ENCODE data around the gene GALNT17.

GALNT17 gene

DNA sequence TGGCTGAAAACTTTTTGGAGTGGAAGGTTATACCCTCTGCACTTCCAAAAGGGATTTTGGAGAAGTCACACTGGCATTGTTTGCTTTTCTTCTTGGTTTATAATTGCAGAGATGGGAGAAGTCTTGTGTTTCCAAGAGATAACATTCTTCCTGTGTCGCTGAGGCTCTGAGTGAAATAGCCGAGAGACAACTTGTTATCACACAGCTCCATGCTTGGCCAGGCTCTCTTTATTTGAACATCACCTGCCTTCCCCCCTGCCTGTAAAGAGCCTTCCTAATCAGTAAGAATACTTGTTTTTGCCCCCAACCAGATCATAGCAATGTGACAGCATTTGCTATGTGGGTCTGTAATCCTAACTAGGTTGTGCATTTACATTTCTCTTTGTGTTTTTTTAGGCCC, 270.7 kb downstream of the GALNT17 start:
- DNase-seq (ENCODE audit: low spot score): no peak

DNA sequence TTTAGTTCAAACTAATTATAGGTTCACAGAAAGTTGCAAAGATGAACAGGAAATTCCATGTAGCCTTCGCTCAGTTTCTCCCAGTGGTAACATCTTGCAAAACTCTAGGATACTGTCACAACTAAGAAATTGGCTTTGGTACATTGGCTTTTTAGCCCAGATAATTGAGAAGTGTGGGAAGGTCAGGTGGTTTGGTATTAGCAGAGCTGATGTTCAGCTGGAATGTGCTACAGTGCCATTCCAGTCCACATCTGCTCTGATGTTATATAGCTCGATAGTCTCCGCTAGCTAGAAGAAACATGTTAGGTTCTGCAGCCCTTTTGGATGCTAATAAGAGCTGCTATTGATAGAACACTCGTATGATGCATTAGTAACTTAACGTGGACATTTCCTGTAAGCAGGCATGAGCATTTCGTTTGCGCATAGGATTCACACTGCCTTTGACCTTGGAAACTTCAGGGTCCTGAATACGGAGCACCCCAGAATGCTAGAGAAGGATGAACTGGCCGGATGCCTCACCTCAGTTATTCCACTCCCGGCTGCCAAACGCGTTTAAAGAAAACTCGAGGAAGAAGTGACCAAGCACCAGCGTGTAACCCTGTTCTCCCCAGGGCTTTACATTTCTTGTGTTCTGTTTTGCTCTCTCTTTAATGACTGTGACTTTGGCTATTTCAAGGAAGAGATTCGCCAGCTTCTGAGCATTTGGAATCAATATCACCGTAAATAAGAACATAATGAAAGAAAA, 271.4 kb downstream of the GALNT17 start:
- DNase-seq (ENCODE audit: low spot score): no peak

DNA sequence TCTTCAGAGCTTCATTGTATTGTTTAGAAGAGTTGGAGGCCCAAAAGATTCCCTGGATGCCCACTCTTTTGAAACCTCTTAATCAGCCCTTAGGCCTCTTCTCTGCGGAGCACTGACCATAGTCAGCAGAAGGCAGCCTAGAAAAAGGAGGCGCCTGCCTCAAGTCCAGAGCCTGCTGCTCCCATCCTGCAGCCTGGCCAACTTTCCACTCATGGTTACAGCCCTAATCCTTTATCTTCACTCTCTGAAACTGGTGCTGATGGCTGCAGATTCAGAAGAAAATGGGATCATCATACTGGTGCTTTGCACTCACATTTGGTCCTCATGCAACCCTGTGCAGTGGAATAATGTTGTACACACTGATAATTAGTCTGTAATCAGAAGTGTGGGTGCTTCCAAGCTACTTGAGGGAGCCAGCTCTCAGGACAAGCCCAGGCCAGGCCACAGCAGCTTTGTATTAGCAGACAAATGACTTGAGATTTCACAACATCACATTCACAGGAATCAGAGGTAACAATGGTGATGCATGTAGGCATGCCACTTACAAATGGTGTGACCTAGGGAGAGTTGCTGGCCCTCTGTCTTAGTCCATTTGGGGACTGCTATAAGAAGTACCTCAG, 272.9 kb downstream of the GALNT17 start:
- no peak for DNase-seq (ENCODE audit: low spot score)

DNA sequence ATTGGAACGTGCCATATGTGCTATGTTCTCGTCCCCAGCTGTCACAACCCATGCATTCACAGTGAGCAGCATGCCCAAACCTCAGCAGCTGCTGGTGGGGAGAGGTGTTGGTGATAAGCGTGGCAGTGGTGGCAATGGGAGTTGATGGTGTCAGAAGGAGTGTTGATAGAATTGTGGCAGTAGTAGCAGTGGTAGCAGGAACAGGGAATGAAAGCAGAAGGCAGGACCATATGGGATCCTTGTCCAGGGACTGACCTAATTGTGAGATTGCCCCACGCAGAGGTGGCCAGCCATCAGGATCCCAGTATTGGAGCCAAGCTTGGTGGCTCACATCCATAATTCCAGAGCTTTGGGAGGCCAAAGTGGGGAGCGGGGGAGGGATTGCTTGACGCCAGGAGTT, 276.3 kb downstream of the GALNT17 start:
- no peak for DNase-seq (ENCODE audit: low spot score)

DNA sequence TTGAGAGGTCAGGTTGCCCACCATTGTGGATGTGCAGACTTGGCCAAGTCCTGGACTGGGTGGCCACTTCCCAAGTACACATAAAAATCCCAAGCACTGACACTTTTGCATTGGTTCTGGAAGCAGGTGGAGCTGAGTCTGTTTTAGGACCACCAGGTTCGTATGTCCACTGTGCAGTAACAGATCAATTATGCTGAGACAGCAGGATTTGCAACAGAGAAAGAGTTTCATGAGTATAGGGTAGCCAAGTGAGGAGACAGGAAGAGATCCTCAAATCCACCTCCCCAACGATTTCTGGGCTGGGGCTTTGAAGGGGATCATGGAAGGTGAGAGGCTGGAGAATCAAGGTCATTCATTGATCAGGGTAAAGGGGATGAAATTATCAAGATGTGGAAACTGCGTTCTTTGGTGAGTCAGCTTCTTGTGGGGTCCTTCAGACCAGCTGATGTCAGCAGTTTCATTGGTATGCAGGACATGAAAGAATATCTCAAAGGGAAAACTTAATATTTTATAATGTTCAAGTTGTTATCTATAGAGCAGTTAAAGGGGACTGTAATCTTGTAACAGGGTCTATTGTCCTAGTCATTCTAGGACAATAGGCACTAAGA, 277.7 kb downstream of the GALNT17 start:
- no peak for DNase-seq (ENCODE audit: low spot score)

DNA sequence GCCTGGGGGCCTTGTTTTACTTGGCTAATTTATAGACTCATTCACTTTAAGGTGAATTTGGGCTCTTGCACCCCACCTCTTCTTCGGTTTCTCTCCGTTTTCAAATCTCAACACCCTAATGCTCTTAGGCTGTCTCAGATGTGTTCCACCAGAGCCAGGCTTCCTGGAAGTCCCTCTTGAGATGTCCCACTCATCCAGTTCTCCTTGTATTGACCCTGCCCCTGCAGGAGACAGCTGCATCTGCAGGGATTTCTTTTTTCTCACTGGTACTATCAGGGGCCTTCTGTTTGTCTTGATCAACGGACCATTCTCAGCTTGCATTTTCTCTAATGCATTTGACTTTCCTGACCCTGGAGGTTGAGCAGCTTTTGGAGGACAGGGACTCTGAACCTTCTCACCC, 279.5 kb downstream of the GALNT17 start:
- no peak for DNase-seq (ENCODE audit: low spot score)

DNA sequence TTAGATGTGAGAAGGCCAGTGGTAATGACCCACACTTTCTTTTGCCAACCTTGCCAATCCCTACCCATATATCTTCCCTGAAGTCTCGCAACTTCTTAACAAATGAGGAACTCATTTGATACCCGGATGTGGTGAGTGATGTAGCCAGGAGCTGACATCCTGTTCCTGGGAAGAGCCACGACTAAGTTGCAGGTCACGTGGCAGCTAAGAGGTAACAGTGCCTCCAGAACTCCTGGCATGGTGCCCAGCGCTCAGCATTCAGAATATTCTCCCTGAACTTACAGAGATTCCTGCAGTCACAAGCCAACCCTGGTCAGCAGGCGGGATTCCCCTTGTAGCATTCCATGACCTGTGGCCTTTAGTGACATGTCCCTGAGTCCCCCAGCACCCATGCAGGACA, 282.5 kb downstream of the GALNT17 start:
- no peak for DNase-seq (ENCODE audit: low spot score)

DNA sequence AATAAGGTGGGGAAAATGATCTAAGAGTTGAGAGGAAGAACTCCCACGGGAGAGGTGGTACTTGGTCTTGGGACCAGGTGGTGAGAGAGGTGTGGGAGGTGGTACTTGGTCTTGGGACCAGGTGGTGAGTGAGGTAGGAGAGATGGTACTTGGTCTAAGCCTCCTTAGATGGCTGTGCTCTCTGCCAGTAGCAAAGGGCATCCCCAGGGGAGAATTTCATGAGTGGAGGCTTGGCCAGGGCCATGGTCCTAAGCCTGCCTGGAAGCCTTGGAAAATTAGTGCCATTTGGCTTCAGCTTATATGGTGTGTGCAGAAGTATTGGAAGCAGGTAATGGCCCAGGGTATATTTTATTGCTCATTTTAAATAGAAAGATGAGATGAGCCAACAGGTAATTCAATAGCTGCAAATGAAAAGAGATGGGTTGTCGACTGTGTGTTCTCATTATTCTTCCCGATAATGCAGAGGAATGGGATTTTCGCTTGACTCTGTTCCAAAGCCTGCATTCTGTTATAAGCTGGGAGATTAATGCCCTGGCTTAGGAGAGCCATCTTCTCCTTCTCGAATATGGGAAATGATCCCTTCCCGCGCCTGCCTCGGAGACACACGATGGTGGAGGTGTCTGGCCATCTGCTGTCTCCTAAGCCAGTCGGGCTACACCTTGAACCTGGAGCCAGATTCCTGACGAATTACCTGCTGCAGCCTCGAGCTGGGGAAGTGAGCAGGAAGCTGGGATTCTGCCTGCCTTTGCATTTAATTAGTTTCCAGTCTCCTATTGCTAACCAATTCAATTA, 287.8 kb downstream of the GALNT17 start:
- DNase-seq (ENCODE audit: low spot score): no peak

DNA sequence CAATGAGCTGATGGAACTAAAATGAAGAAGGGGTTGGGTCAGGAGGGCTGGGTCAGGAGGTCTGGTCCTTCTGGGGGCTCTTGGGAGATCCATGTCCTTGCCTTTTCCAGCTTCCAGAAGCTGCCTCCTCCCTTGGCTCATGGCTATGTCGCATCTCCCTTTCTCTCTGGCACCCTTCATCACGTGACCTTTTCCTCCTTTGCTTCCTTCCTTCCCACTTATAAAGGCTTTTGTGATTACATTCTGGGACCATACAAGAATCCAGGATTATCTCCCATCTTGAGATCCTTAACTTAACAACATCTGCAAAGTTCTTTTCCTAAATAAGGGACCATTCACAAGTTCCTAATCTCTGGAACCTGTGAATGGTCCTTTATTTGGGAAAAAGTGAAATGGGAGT, 290.2 kb downstream of the GALNT17 start:
- no peak for DNase-seq (ENCODE audit: low spot score)

DNA sequence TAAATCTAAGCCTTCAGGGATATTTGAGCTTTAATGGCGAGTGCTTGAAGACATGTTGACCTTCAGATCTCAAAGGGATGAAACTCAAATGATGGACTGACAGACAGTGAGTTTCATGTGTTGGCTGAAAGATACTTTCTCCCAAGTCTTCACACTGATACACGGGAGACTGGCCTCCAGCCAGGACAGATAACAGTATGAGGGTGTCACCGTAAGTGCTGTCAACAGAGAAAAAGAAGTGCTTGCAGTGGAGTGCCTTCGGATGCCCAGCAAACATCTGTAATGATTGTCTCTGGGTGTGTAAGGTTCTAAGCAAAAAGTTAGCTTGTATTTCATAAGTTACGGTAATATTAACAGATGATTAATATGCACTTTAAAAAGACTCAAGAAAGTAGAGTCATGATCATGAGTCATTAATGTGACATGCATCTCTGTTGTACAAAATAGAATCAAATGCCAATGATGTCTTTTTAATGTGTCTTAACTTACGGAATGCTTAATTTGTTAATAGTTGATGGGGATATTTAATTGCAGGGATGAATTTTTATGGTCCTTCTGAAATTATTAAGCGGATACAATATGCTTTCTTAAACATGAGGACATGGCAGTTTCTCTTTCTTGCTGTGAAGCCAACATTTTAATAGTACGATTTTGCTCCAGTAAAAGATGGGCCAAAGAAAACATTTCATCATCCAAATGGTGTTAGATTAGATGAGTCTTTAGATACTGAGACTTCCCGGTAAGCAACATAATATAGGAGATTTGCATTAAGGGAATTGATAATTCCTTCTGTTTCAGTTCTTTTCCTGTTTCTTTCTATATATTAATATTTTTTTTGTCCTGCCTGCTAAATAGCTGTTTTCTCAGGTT, 292.5 kb downstream of the GALNT17 start:
- no peak for DNase-seq (ENCODE audit: low spot score)

DNA sequence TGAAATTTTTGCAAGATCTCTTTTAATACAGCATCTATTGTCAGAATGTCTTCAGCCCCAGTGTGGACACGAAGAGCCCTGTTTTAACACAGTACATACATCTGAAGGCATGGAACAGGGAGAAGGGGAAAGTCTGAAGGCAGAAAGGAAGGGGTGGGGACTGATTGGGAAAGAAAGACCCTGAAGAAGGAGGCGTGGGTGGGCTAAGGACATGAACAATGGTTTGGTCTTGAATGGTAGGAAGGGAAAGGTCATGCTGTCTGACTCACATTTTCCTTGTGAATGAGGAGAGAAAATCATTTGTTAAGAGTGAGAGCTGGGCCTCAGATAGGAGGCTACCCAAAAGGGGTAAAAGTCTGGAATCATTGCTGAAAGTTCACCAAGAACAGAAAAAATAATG, 297.1 kb downstream of the GALNT17 start:
- no peak for DNase-seq (ENCODE audit: low spot score)

DNA sequence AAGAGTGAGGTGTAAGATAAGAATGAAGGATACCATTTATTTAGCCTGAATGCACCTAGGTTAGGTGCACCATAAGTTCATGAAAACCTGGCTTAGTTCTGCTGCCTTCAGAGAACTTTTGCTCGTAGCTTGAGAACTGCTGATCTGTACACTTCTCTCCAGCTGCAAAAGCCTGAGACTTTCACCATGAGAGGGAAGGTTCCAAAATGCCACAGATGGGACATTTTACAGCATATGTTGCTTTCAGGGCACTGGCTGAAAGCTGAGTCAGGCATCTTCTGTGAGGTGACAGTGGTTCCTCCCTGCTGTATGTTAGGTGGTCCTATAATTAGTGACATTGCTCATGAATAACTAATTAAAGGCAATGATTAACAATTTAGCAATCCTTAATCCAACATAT, 298.3 kb downstream of the GALNT17 start:
- DNase-seq (ENCODE audit: low spot score): no peak

DNA sequence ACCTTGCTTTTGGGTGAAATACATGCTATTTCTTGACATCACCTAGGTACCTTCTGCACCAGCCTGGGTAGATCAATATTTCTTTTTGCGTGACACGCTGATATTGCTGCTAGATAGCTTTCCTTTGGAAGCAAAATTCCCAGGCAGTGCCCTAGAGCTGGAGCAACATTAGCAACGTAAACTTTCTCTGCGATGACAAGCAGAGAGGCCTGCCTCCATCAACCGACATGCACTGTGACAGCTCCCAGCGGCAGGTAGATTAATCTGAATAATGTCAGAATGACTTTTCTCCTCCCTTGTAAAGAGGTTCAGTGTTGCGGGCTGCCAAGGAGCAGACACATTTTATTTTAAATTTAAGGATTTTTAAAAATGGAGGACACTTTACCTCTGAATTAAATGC, 307.4 kb downstream of the GALNT17 start:
- no peak for DNase-seq (ENCODE audit: low spot score)

DNA sequence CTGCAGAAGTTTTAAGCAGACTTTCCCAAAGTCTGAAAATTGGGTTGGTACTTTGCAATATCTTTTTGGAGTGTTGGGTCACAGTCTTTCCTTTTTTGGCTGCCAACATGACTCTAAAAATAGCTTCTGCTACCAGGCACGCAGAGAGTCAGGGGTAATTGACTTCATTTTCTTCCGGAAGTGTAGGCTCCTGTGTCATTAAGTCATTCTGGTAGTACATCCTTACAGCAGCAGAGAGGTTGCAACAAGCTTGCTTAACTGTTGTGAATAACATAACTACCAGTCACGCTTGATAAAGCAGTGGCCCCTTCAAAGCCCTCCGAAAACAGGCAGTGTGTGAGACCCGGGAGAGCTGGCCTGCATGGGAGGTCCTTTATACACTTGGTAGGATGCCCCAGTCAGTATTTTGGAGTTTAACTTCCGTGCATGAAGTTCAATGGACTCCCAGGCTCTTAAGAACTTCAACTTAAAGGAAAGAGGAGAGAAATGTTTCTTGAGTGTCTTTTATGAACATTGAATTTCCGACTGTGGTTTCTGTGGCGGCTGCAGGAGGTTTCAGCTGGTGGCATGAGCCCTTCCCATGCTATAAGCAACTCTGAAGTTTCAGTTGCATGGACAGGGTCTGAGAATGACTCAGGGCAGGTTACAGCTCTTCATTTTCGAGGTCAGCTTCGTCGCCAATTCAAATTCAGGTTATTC, 310.7 kb downstream of the GALNT17 start:
- no peak for DNase-seq (ENCODE audit: low spot score)

DNA sequence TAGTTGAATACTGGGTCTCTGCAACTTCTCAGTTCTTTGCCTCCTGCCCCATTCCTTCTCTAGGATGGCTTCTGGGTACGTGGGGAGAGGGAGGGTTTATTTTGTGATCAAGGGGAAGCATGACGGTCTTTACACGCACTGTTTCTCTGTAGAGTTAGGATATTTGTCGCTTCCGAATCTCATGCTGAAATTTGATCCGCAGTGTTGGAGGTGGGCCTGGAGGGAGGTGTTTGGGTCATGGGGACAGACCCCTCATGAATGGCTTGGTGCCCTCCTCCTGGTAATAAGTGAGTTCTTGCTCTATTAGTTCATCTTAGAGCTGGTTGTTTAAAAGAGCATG, 311.2 kb downstream of the GALNT17 start:
- no peak for DNase-seq (ENCODE audit: low spot score)

DNA sequence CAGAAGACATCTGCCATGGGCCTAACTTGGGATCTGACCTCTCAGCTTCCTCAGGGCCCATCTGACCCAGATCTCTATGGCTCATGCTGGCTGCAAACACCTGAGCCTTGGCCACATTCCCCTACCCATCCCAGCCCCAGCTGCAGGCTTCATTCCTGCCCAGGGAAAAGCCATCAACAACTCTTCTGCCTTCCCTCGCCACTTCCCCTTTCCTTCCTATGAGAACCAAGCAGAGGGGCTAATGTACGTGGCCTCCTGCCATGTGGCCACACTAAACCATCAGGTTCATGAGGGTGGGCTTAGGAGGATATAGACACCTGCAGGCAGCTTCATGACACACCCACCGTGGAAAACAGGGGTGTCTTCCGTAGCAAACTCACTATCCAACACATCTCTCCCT, 312.2 kb downstream of the GALNT17 start:
- no peak for DNase-seq (ENCODE audit: low spot score)

DNA sequence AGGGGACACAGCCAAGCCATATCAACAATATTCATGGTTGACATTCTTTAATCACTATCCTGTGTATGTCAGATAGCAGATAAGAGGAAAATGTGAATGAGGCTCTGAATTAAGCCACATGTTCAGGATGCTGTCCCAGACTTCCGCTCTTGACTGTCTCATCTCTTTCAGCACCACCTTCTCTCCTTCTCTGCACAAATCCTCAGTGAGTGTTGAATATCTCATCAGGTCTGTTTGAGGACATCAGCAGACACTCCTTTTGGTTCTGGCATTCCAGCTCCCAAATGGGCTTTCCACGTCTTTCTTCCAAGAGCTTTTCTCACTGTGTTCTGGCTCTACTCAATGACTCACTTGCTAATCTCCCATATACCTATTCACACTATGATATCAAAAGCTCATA, 321.7 kb downstream of the GALNT17 start:
- no peak for DNase-seq (ENCODE audit: low spot score)

DNA sequence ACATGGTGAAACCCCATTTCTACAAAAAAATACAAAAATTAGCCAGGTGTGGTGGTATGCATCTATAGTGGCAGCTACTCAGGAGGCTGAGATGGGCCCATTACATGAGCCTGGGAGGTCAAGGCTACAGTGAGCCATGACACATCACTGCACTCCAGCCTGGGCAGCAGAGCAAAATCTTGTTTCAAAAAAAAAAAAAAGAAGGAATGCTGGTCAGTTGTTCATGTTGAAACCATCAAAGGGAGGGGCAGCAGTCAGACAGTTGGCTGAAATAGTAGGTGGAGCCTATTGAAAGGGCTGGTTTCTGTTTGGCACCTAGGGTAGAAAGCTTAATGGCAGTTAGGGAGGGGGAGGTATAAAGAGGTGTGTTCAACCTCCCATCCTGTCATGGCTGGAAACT, 323.0 kb downstream of the GALNT17 start:
- no peak for DNase-seq (ENCODE audit: low spot score)

DNA sequence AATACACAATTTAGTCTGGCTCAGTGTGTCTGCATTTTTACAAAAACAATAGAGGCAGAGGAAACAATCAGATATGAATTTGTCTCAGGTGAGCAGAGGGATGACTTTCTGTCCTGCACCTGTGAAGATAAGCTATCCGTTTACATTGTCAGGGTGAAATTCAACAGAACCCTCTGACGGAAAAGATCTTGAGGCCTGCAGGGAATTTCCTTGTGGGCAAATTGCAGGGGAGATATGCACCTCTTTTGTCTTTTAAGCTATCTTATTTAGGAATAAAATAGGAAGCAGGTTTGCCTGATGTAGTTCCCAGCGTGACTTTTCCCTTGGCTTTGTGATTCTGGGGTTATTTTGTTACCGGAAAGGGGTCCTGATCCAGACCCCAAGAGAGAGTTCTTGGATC, 325.1 kb downstream of the GALNT17 start:
- DNase-seq (ENCODE audit: low spot score): no peak

DNA sequence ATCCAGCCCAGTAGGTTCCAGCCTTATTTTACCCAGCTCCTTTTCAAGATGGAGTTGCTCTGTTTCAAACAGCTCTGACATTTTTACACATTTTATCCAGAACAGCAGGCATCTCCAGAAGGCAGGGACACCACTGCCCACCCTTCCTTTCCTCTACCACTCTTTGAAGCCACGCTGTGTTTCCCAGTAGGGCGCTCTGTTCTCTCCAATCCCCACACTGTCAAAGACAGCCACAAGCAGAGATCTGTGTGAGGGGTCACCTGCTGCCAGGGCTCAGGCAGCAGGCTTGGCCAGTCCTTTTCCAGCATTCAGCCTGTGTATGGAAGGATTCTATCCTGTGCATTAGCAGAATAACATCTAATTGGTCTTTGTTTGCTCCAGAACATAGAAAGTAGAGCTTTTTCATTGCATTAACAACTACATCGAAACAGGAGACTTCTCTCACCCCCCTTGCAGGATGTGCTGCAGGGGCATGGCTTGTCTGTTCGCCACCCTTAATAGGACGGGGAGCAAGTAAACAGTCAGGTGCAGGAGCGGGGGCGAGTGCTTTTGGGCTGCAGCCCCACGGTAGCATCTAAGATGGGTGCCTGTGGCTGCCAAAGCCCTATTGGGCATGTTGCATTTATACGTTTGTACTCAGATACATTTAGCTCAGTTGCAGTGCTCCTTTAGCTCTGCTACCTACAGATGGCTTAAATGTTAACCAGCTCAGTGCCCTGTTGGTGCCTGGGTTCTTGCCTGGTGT, 326.1 kb downstream of the GALNT17 start:
- no peak for DNase-seq (ENCODE audit: low spot score)

DNA sequence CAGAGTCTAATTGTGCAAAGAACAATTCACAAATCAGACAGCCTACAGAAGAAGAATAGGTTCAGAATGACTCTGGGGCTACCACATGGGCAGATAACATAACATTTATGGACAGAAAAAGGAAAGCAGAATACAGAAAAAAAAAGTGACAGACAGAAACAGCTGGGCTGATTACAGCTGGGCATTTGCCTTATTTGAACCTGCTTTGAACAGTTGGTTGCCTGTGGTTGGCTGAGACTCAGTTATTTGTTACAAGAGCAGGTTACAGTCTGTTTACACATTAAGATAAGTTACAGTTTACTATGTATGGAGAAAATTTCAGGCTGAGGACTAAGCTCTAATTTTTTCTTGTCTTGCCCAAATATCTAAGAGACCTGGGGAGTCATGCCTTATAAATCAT, 327.2 kb downstream of the GALNT17 start:
- no peak for DNase-seq (ENCODE audit: low spot score)

Measured in HuH-7.5 (cell line).